ENCODE measurements around the gene STYXL1.

DNA sequence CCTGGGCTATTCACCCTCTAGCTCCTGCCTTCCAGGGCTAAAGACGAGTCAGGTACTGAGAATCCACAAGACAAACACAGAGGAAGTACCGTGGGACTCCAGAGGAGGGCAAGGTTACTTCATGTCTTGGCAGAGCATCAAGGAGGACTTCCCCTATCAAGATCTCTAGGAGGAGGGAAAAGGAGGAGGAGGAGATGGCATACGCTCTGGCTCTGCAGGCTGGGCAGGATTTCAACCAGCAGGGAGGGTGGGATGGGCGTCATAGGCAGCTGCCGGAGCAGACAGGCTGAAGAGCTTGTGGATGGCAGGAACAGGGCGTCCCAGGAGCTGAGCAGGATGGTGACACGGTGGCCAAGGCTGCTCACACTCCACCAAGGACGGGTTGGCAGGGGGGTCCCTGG, 21.4 kb upstream of the STYXL1 start:
- TF ChIP-seq, protein P1, sequence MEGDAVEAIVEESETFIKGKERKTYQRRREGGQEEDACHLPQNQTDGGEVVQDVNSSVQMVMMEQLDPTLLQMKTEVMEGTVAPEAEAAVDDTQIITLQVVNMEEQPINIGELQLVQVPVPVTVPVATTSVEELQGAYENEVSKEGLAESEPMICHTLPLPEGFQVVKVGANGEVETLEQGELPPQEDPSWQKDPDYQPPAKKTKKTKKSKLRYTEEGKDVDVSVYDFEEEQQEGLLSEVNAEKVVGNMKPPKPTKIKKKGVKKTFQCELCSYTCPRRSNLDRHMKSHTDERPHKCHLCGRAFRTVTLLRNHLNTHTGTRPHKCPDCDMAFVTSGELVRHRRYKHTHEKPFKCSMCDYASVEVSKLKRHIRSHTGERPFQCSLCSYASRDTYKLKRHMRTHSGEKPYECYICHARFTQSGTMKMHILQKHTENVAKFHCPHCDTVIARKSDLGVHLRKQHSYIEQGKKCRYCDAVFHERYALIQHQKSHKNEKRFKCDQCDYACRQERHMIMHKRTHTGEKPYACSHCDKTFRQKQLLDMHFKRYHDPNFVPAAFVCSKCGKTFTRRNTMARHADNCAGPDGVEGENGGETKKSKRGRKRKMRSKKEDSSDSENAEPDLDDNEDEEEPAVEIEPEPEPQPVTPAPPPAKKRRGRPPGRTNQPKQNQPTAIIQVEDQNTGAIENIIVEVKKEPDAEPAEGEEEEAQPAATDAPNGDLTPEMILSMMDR (IDR thresholded peaks at IDR 0.05), result peak in 3 of 4 experiments; percentile 35 to 57 (median 36)
- TF ChIP-seq POLR2AphosphoS5 (IDR thresholded peaks at IDR 0.05) (peak; percentile 43), POLR2A (IDR thresholded peaks at IDR 0.05) (no peak)
